T-helper 2 cell treated with Interferon-gamma antibody and Interleukin-4, amounts not matched to agents 5 μg/mL and 100 μg/mL, for 36 hours (primary cell): ENCODE data around the gene BRD1.
"Not testable (repeated sequence)": the region's sequence is repeated elsewhere in the genome, so short reads cannot be mapped to it uniquely, and the experiment has no call there.

Source experiments
- DNase-seq: peaks from one replicate; pipeline ENCODE4 v3.0.0; 2021; ENCODE audit warnings: low spot score
- H3K27ac Mint-ChIP-seq: one replicate; pipeline ENCODE4 v1.8.0; 2021; ENCODE audit warnings: mild to moderate bottlenecking, mixed read lengths
- H3K27me3 Mint-ChIP-seq: one replicate; pipeline ENCODE4 v1.8.0; 2021; ENCODE audit warnings: low read depth, mixed read lengths
- H3K36me3 Mint-ChIP-seq: one replicate; pipeline ENCODE4 v1.8.0; 2021; ENCODE audit warnings: low read depth, mixed read lengths
- H3K4me1 Mint-ChIP-seq: one replicate; pipeline ENCODE4 v1.8.0; 2021; ENCODE audit warnings: low read depth, mixed read lengths
- H3K4me3 Mint-ChIP-seq: one replicate; pipeline ENCODE4 v1.8.0; 2022; ENCODE audit warnings: mild to moderate bottlenecking, moderate library complexity, mixed read lengths
- H3K9me3 Mint-ChIP-seq: one replicate; pipeline ENCODE4 v1.8.0; 2021; ENCODE audit warnings: mixed read lengths

Gene BRD1

GRCh38 chr22:49825944-49826602 lies 1.6 kb downstream of the BRD1 start:
- no peaks in the 10 kb centered on the region for H3K27me3 Mint-ChIP-seq
- peaks cover 4% of the 10 kb centered on the region for H3K9me3 Mint-ChIP-seq
- peak overlapping the region; percentile 93 for H3K27ac Mint-ChIP-seq
- peak overlapping the region; percentile 93 for H3K4me3 Mint-ChIP-seq
- DNase-seq = peak; percentile 52
- H3K36me3 Mint-ChIP-seq = peaks cover 32% of the 10 kb centered on the region
- peaks cover 35% of the 10 kb centered on the region for H3K4me1 Mint-ChIP-seq

GRCh38 chr22:49825436-49825835 lies 2.2 kb downstream of the BRD1 start:
- peaks cover 39% of the 10 kb centered on the region for H3K36me3 Mint-ChIP-seq
- DNase-seq = no peak
- H3K4me1 Mint-ChIP-seq = peaks cover 36% of the 10 kb centered on the region
- H3K4me3 Mint-ChIP-seq = peak overlapping the region; percentile 93
- H3K27me3 Mint-ChIP-seq = no peaks in the 10 kb centered on the region
- H3K27ac Mint-ChIP-seq = peak overlapping the region; percentile 93
- H3K9me3 Mint-ChIP-seq = peaks cover 4% of the 10 kb centered on the region

GRCh38 chr22:49824936-49825335 lies 2.7 kb downstream of the BRD1 start:
- H3K27me3 Mint-ChIP-seq = no peaks in the 10 kb centered on the region
- H3K36me3 Mint-ChIP-seq = peaks cover 42% of the 10 kb centered on the region
- peak overlapping the region; percentile 93 for H3K4me3 Mint-ChIP-seq
- H3K4me1 Mint-ChIP-seq = peaks cover 33% of the 10 kb centered on the region
- H3K27ac Mint-ChIP-seq = no peak overlapping the region
- peaks cover 3% of the 10 kb centered on the region for H3K9me3 Mint-ChIP-seq
- DNase-seq = no peak

- Mint-ChIP-seq H3K36me3 (peaks cover 42% of the 10 kb centered on the region), H3K27me3 (no peaks in the 10 kb centered on the region), H3K9me3 (no peaks in the 10 kb centered on the region), H3K4me3 (peak overlapping the region; percentile 48), H3K27ac (no peak overlapping the region), H3K4me1 (peaks cover 27% of the 10 kb centered on the region)
- no peak for DNase-seq
Observed at GRCh38 chr22:49824185-49824925, 3.3 kb downstream of the BRD1 start.

GRCh38 chr22:49823289-49824045 lies 4.2 kb downstream of the BRD1 start:
- Mint-ChIP-seq H3K27ac (peak overlapping the region; percentile 41), H3K27me3 (no peaks in the 10 kb centered on the region), H3K36me3 (peaks cover 51% of the 10 kb centered on the region), H3K9me3 (no peaks in the 10 kb centered on the region), H3K4me3 (no peak overlapping the region), H3K4me1 (peaks cover 25% of the 10 kb centered on the region)
- DNase-seq = no peak

GRCh38 chr22:49821741-49822140 lies 5.9 kb downstream of the BRD1 start:
- H3K9me3 Mint-ChIP-seq, H3K27ac Mint-ChIP-seq, H3K4me3 Mint-ChIP-seq, H3K27me3 Mint-ChIP-seq, DNase-seq: not testable (repeated sequence)
- Mint-ChIP-seq H3K4me1 (peaks cover 36% of the 10 kb centered on the region), H3K36me3 (peaks cover 68% of the 10 kb centered on the region)

- no peaks in the 10 kb centered on the region for H3K9me3 Mint-ChIP-seq
- H3K27ac Mint-ChIP-seq = peak overlapping the region; percentile 36
- H3K36me3 Mint-ChIP-seq = peaks cover 66% of the 10 kb centered on the region
- peaks cover 35% of the 10 kb centered on the region for H3K4me1 Mint-ChIP-seq
- no peaks in the 10 kb centered on the region for H3K27me3 Mint-ChIP-seq
- H3K4me3 Mint-ChIP-seq = no peak overlapping the region
- no peak for DNase-seq
Observed at GRCh38 chr22:49820984-49821383, 6.7 kb downstream of the BRD1 start.

- Mint-ChIP-seq H3K36me3 (peaks cover 48% of the 10 kb centered on the region), H3K4me1 (peaks cover 25% of the 10 kb centered on the region), H3K27ac (no peak overlapping the region), H3K27me3 (no peaks in the 10 kb centered on the region), H3K9me3 (no peaks in the 10 kb centered on the region), H3K4me3 (no peak overlapping the region)
- no peak for DNase-seq
Observed at GRCh38 chr22:49817359-49817758, 10.3 kb downstream of the BRD1 start.

GRCh38 chr22:49815641-49816091 lies 12.0 kb downstream of the BRD1 start:
- no peak overlapping the region for H3K4me3 Mint-ChIP-seq
- peaks cover 49% of the 10 kb centered on the region for H3K36me3 Mint-ChIP-seq
- H3K9me3 Mint-ChIP-seq = no peaks in the 10 kb centered on the region
- no peak overlapping the region for H3K27ac Mint-ChIP-seq
- no peak for DNase-seq
- H3K27me3 Mint-ChIP-seq = no peaks in the 10 kb centered on the region
- peaks cover 34% of the 10 kb centered on the region for H3K4me1 Mint-ChIP-seq

GRCh38 chr22:49814856-49815255 lies 12.8 kb downstream of the BRD1 start:
- Mint-ChIP-seq H3K27ac (no peak overlapping the region), H3K36me3 (peaks cover 48% of the 10 kb centered on the region), H3K4me1 (peaks cover 40% of the 10 kb centered on the region), H3K9me3 (no peaks in the 10 kb centered on the region), H3K4me3 (no peak overlapping the region), H3K27me3 (no peaks in the 10 kb centered on the region)
- DNase-seq = no peak

GRCh38 chr22:49814164-49814686 lies 13.4 kb downstream of the BRD1 start:
- Mint-ChIP-seq H3K27ac (no peak overlapping the region), H3K4me1 (peaks cover 40% of the 10 kb centered on the region), H3K9me3 (no peaks in the 10 kb centered on the region), H3K4me3 (no peak overlapping the region), H3K27me3 (no peaks in the 10 kb centered on the region), H3K36me3 (peaks cover 47% of the 10 kb centered on the region)
- DNase-seq = no peak

- no peak overlapping the region for H3K27ac Mint-ChIP-seq
- H3K36me3 Mint-ChIP-seq = peaks cover 39% of the 10 kb centered on the region
- H3K4me1 Mint-ChIP-seq = peaks cover 49% of the 10 kb centered on the region
- H3K27me3 Mint-ChIP-seq = no peaks in the 10 kb centered on the region
- no peak overlapping the region for H3K4me3 Mint-ChIP-seq
- no peak for DNase-seq
- no peaks in the 10 kb centered on the region for H3K9me3 Mint-ChIP-seq
Observed at GRCh38 chr22:49812838-49813237, 14.8 kb downstream of the BRD1 start.

- H3K4me1 Mint-ChIP-seq = peaks cover 53% of the 10 kb centered on the region
- peak overlapping the region; percentile 25 for H3K4me3 Mint-ChIP-seq
- peak overlapping the region; percentile 31 for H3K27ac Mint-ChIP-seq
- no peak for DNase-seq
- peaks cover 38% of the 10 kb centered on the region for H3K36me3 Mint-ChIP-seq
- no peaks in the 10 kb centered on the region for H3K27me3 Mint-ChIP-seq
- H3K9me3 Mint-ChIP-seq = no peaks in the 10 kb centered on the region
Observed at GRCh38 chr22:49811020-49811791, 16.5 kb downstream of the BRD1 start.
